ENCODE measurements around the gene NSUN7.

The NSUN7 gene

DNA sequence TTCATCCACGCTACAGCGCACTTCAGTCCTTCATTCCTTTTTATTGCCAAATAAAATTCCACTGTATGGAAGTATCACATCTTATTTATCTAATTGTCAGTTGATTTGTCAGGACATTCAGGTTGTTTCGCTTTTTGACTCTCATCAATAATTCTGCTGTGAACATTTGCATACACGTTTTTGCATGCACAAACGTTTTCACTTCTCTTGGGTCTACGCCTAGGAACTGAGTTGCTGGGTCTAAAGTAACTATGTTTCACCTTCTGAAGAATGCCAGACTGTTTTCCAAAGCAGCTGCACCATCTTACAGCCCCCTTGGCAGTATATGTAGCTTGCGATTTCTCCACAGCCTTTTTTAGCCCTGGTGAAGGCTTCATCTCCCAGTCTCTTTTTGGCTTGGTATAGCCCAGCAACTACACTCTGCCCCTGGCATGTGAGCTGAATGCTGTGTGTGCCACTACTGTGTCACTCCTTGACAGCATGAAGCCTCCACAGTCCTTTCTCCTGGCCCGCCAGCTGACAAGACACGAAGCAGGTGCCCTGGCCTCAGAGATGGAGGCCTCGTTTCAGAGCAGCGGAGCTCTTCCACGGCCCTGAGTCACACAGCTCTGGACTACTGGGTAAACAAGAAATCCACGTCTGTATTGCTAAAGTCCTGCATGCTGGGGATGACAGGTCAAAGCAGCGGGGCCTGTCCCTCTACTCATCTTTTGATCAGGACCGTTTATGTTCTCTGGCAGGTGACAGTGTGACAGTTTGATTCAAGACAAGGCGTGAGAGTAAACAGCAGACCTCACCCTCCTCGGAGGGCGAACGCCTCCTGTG lies 75.5 kb downstream of the NSUN7 start:
- Histone ChIP-seq H3K79me2 (ENCODE audit: control insufficient read depth, insufficient read depth, low read length) (no peaks in the 10 kb centered on the region), H3K4me3 (ENCODE audit: low read length) (no peak overlapping the region), H3K4me1 (ENCODE audit: control insufficient read depth, low read depth, low read length) (no peaks in the 10 kb centered on the region), H3K79me1 (ENCODE audit: low read length) (no peaks in the 10 kb centered on the region), H3K9ac (ENCODE audit: low read length) (no peak overlapping the region), H2BK5ac (ENCODE audit: low read length) (no peak overlapping the region), H4K8ac (ENCODE audit: low read depth, low read length) (no peak overlapping the region), H3K27me3 (ENCODE audit: insufficient read depth, low read length, poor library complexity) (no peaks in the 10 kb centered on the region), H3K36me3 (ENCODE audit: control insufficient read depth, insufficient read depth, low read length) (peaks cover 4% of the 10 kb centered on the region), H3K56ac (ENCODE audit: low read length) (no peak overlapping the region), H3K4ac (ENCODE audit: low read depth, low read length) (no peak overlapping the region), H2AK5ac (ENCODE audit: low read length) (no peak overlapping the region), H3K4me2 (ENCODE audit: low read length) (no peak overlapping the region), H3K27ac (ENCODE audit: low read depth, low read length) (no peak overlapping the region), H2BK15ac (replicated peaks; ENCODE audit: low read depth) (no peak overlapping the region), H3K18ac (ENCODE audit: low read length) (no peak overlapping the region), H3K23ac (ENCODE audit: low read length) (no peak overlapping the region), H4K5ac (ENCODE audit: low read length) (no peak overlapping the region), H2BK120ac (ENCODE audit: low read depth, low read length) (no peak overlapping the region)
- WGBS (ENCODE audit: extremely low coverage, insufficient coverage, low lambda C conversion rate): no CpG with 5 or more reads among the region's 19 CpGs
- no peak for DNase-seq

GRCh38 chr4:40826821-40827220 lies 77.1 kb downstream of the NSUN7 start:
- H3K56ac ChIP-seq (ENCODE audit: low read length): no peak overlapping the region
- H3K4me2 ChIP-seq (ENCODE audit: low read length): no peak overlapping the region
- WGBS (ENCODE audit: extremely low coverage, insufficient coverage, low lambda C conversion rate): no CpG with 5 or more reads among the region's 5 CpGs
- H3K79me1 ChIP-seq (ENCODE audit: low read length): peaks cover 2% of the 10 kb centered on the region
- no peak overlapping the region for H2BK120ac ChIP-seq (ENCODE audit: low read depth, low read length)
- peaks cover 2% of the 10 kb centered on the region for H3K36me3 ChIP-seq (ENCODE audit: control insufficient read depth, insufficient read depth, low read length)
- H3K4me3 ChIP-seq (ENCODE audit: low read length): no peak overlapping the region
- no peaks in the 10 kb centered on the region for H3K27me3 ChIP-seq (ENCODE audit: insufficient read depth, low read length, poor library complexity)
- no peak overlapping the region for H3K23ac ChIP-seq (ENCODE audit: low read length)
- H3K79me2 ChIP-seq (ENCODE audit: control insufficient read depth, insufficient read depth, low read length): no peaks in the 10 kb centered on the region
- no peak for DNase-seq
- H3K4ac ChIP-seq (ENCODE audit: low read depth, low read length): no peak overlapping the region
- H4K8ac ChIP-seq (ENCODE audit: low read depth, low read length): no peak overlapping the region
- H3K4me1 ChIP-seq (ENCODE audit: control insufficient read depth, low read depth, low read length): no peaks in the 10 kb centered on the region
- H3K18ac ChIP-seq (ENCODE audit: low read length): no peak overlapping the region
- H4K5ac ChIP-seq (ENCODE audit: low read length): no peak overlapping the region
- no peak overlapping the region for H3K9ac ChIP-seq (ENCODE audit: low read length)
- H2BK5ac ChIP-seq (ENCODE audit: low read length): no peak overlapping the region
- no peak overlapping the region for H2BK15ac ChIP-seq (replicated peaks; ENCODE audit: low read depth)
- H3K27ac ChIP-seq (ENCODE audit: low read depth, low read length): no peak overlapping the region
- no peak overlapping the region for H2AK5ac ChIP-seq (ENCODE audit: low read length)

DNA sequence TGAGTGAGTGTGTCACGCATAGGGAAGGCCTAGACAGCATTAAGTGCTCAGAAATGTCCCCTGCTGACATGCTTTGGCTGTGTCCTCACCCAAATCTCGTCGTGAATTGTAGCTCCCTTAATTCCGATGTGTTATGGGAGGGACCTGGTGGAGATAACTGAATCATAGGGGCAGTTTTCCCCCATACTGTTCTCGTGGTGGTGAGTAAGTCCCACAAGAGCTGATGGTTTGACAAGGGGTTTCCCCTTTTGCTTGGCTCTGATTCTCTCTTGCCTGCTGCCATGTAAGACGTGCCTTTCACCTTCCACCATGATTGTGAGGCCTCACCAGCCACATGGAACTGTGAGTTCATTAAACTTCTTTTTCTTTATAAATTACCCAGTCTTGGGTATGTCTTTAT lies 78.0 kb downstream of the NSUN7 start:
- H3K4me1 ChIP-seq (ENCODE audit: control insufficient read depth, low read depth, low read length): no peaks in the 10 kb centered on the region
- no CpG with 5 or more reads among the region's 6 CpGs for WGBS (ENCODE audit: extremely low coverage, insufficient coverage, low lambda C conversion rate)

DNA sequence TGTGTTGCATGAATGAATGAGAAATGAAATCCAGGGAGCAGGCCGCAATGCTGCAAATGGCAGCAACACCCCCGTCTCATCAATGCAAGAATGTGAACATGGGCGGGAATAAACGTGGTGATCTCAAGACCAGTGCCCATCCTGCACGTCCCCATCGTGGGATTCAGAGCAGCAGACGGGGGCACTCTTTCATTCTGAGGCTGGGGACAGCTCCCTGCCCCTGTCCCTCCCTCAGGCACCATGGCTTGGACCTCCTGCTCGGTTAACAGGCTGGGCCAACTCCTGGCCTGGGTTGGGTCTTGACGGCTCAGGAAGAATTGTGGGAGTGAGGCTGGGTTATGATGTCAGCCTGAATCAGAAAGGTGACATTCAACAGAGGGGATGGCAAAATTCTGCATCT lies 78.9 kb downstream of the NSUN7 start:
- no peak overlapping the region for H3K27ac ChIP-seq (ENCODE audit: low read depth, low read length)
- no peaks in the 10 kb centered on the region for H3K4me1 ChIP-seq (ENCODE audit: control insufficient read depth, low read depth, low read length)
- no peak overlapping the region for H2BK120ac ChIP-seq (ENCODE audit: low read depth, low read length)
- no peak overlapping the region for H2BK15ac ChIP-seq (replicated peaks; ENCODE audit: low read depth)
- H3K56ac ChIP-seq (ENCODE audit: low read length): no peak overlapping the region
- H4K8ac ChIP-seq (ENCODE audit: low read depth, low read length): no peak overlapping the region
- no peak overlapping the region for H2AK5ac ChIP-seq (ENCODE audit: low read length)
- H3K36me3 ChIP-seq (ENCODE audit: control insufficient read depth, insufficient read depth, low read length): no peaks in the 10 kb centered on the region
- H3K4ac ChIP-seq (ENCODE audit: low read depth, low read length): no peak overlapping the region
- H3K9ac ChIP-seq (ENCODE audit: low read length): no peak overlapping the region
- H3K79me2 ChIP-seq (ENCODE audit: control insufficient read depth, insufficient read depth, low read length): peaks cover 2% of the 10 kb centered on the region
- no peak overlapping the region for H2BK5ac ChIP-seq (ENCODE audit: low read length)
- H3K79me1 ChIP-seq (ENCODE audit: low read length): peaks cover 7% of the 10 kb centered on the region
- H4K5ac ChIP-seq (ENCODE audit: low read length): no peak overlapping the region
- H3K18ac ChIP-seq (ENCODE audit: low read length): no peak overlapping the region
- WGBS (ENCODE audit: extremely low coverage, insufficient coverage, low lambda C conversion rate): no CpG with 5 or more reads among the region's 9 CpGs
- no peak overlapping the region for H3K4me3 ChIP-seq (ENCODE audit: low read length)
- DNase-seq: no peak
- H3K23ac ChIP-seq (ENCODE audit: low read length): no peak overlapping the region
- no peaks in the 10 kb centered on the region for H3K27me3 ChIP-seq (ENCODE audit: insufficient read depth, low read length, poor library complexity)
- H3K4me2 ChIP-seq (ENCODE audit: low read length): no peak overlapping the region

More for the DNA sequence above, 78.0 kb downstream of the NSUN7 start:
- Histone ChIP-seq H3K4me2 (ENCODE audit: low read length) (no peak overlapping the region), H3K23ac (ENCODE audit: low read length) (no peak overlapping the region), H4K8ac (ENCODE audit: low read depth, low read length) (no peak overlapping the region), H3K4ac (ENCODE audit: low read depth, low read length) (no peak overlapping the region), H2BK120ac (ENCODE audit: low read depth, low read length) (no peak overlapping the region), H2BK15ac (replicated peaks; ENCODE audit: low read depth) (no peak overlapping the region), H3K18ac (ENCODE audit: low read length) (no peak overlapping the region), H4K5ac (ENCODE audit: low read length) (no peak overlapping the region), H3K9ac (ENCODE audit: low read length) (no peak overlapping the region), H3K36me3 (ENCODE audit: control insufficient read depth, insufficient read depth, low read length) (peaks cover under 1% of the 10 kb centered on the region), H3K27me3 (ENCODE audit: insufficient read depth, low read length, poor library complexity) (no peaks in the 10 kb centered on the region), H3K79me2 (ENCODE audit: control insufficient read depth, insufficient read depth, low read length) (peaks cover 2% of the 10 kb centered on the region), H2BK5ac (ENCODE audit: low read length) (no peak overlapping the region), H3K4me3 (ENCODE audit: low read length) (no peak overlapping the region), H3K79me1 (ENCODE audit: low read length) (peaks cover 5% of the 10 kb centered on the region), H3K27ac (ENCODE audit: low read depth, low read length) (no peak overlapping the region), H2AK5ac (ENCODE audit: low read length) (no peak overlapping the region), H3K56ac (ENCODE audit: low read length) (no peak overlapping the region)
- no peak for DNase-seq

DNA sequence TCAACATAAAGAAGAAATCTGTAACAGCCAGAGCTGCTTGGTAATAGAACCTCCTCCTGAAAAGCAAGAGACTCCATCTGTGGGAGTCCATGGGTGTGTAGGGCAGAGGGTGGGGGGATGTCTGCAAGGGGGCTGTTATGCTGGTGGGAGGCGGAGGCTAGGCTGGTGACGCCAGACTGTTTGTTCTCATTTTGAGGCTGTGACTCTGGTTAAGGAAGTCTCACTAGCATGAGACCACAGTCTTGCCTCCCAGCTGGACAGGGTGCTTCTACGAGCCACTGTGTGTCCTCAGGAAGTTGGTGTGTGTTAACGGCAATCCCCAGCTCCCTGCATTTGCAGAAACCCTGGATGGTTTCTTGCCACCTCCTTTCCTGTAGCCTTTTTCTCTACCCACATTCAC lies 79.8 kb downstream of the NSUN7 start:
- Histone ChIP-seq H3K18ac (ENCODE audit: low read length) (no peak overlapping the region), H3K4ac (ENCODE audit: low read depth, low read length) (no peak overlapping the region), H3K36me3 (ENCODE audit: control insufficient read depth, insufficient read depth, low read length) (no peaks in the 10 kb centered on the region), H3K9ac (ENCODE audit: low read length) (no peak overlapping the region), H3K23ac (ENCODE audit: low read length) (no peak overlapping the region), H2AK5ac (ENCODE audit: low read length) (no peak overlapping the region), H2BK15ac (replicated peaks; ENCODE audit: low read depth) (no peak overlapping the region), H3K79me2 (ENCODE audit: control insufficient read depth, insufficient read depth, low read length) (peaks cover 2% of the 10 kb centered on the region), H3K4me2 (ENCODE audit: low read length) (no peak overlapping the region), H3K4me1 (ENCODE audit: control insufficient read depth, low read depth, low read length) (no peaks in the 10 kb centered on the region), H3K27me3 (ENCODE audit: insufficient read depth, low read length, poor library complexity) (no peaks in the 10 kb centered on the region), H3K56ac (ENCODE audit: low read length) (no peak overlapping the region), H3K27ac (ENCODE audit: low read depth, low read length) (no peak overlapping the region), H3K4me3 (ENCODE audit: low read length) (no peak overlapping the region), H4K8ac (ENCODE audit: low read depth, low read length) (no peak overlapping the region), H3K79me1 (ENCODE audit: low read length) (peaks cover 7% of the 10 kb centered on the region), H2BK120ac (ENCODE audit: low read depth, low read length) (no peak overlapping the region), H4K5ac (ENCODE audit: low read length) (no peak overlapping the region), H2BK5ac (ENCODE audit: low read length) (no peak overlapping the region)
- WGBS (ENCODE audit: extremely low coverage, insufficient coverage, low lambda C conversion rate): no CpG with 5 or more reads among the region's 4 CpGs
- no peak for DNase-seq
